Gastrocnemius medialis (tissue), 4 donors: ENCODE results near the gene PSORS1C2.

Experiments used
- POLR2A ChIP-seq, 2 donors: fragments of 450-650 bp; IDR thresholded peaks; one replicate each; pipeline ENCODE4 v1.6.1; 2017; ENCODE audit warnings: antibody characterized with exemption in 2 of 2, mild to moderate bottlenecking in 2 of 2, moderate library complexity in 2 of 2
- TF ChIP-seq, protein P1 (sequence below), 5 experiments: fragments of 450-650 bp in 3 of 5; fragments of 200-600 bp in 2 of 5; sonication (generic) in 2 of 5; IDR thresholded peaks in 4 of 5; conservative IDR thresholded peaks in 1 of 5; 1 replicate in 4 of 5; 2 replicates in 1 of 5; pipeline ENCODE4 v1.5.1; 2016 to 2019; ENCODE audit warnings: antibody characterized with exemption in 5 of 5, mild to moderate bottlenecking in 3 of 5, moderate library complexity in 3 of 5

DNA sequence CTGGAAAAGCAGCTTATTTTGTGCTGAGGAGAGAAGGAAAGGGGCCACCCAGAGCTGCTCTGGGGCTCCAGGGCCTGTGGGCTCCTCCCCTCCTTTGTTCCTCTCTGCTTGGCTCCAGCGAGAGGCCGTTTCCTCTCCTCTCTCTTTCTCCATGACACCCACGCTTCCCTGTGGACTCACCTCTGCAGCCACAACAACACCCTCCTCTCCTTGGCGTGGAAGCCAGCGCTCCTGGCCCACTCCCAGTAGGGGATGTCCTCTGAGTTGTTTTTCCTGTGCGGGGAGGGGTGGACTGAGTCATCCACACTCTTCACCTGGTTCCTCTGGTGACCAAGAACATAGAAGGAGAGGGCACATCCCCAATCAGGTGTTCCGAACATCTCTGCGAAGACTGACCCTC, 13.7 kb downstream of the PSORS1C2 start:
- TF ChIP-seq, protein P1, sequence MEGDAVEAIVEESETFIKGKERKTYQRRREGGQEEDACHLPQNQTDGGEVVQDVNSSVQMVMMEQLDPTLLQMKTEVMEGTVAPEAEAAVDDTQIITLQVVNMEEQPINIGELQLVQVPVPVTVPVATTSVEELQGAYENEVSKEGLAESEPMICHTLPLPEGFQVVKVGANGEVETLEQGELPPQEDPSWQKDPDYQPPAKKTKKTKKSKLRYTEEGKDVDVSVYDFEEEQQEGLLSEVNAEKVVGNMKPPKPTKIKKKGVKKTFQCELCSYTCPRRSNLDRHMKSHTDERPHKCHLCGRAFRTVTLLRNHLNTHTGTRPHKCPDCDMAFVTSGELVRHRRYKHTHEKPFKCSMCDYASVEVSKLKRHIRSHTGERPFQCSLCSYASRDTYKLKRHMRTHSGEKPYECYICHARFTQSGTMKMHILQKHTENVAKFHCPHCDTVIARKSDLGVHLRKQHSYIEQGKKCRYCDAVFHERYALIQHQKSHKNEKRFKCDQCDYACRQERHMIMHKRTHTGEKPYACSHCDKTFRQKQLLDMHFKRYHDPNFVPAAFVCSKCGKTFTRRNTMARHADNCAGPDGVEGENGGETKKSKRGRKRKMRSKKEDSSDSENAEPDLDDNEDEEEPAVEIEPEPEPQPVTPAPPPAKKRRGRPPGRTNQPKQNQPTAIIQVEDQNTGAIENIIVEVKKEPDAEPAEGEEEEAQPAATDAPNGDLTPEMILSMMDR (IDR thresholded peaks at IDR 0.05 in 4 of 5, conservative IDR thresholded peaks at IDR 0.05 in 1 of 5) = no peak
- no peak for TF ChIP-seq POLR2A (IDR thresholded peaks at IDR 0.05)
